HG02623 (cell line): ENCODE data around the gene HSD17B3.
"Not testable (repeated sequence)": the region's sequence is repeated elsewhere in the genome, so short reads cannot be mapped to it uniquely, and the experiment has no call there.

ENCODE experiments used
- ATAC-seq: cut with Tn5 transposase; IDR thresholded peaks from one replicate; pipeline ENCODE4 v1.9.1; 2021; ENCODE audit warnings: moderate library complexity; ENCODE audit not compliant: unreplicated experiment

Gene HSD17B3

DNA sequence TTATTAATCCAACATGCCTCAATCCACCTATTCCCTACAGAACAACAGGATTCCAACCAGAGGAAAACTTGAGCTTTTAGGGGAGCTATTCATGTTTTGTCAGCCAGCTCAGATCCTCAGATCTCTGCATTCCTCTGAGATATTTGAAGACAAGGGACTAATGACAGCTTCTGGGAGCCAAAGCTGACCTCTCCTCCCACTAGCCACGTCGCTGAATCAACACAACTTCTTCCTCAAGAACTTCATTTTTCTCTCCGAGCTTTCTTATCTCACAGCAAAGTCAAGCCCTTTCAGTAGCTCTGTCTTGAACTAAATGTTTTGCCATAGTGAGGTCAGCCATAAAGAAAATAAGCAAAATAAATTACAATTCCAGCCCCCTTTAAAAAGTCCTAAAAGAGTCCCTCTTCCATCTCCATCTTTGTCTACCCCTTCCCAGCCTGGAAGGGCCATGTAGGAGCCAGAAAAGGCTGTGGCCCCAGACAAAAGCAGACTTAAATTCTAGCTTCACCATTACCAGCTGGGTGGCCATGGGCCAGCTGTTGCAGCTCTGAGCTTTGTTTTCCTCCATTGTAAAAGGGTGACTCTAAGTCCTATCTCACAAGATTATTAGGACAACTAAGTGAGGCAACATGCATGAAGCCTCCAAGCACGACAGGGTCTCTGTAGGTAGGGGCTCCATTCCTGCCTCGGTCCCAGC lies 65.0 kb downstream of the HSD17B3 start:
- ATAC-seq, result no peak

DNA sequence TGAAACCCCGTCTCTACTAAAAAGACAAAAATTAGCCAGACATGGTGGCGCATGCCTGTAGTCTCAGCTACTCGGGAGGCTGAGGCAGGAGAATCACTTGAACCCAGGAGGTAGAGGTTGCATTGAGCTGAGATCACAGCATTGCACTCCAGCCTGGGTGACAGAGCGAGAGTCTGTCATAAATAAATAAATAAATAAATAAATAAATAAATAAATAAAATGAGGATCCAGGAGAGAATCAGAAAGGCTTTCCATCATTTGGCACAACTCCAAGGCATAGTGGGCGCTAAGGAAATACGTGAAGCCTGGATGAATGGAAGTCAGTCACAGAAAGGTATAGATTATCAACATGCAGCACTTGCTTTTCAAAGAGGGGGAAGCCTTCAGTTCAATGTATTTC lies 65.6 kb downstream of the HSD17B3 start:
- not testable (repeated sequence) for ATAC-seq

- ATAC-seq, result no peak
Measured at GRCh38 chr9:96232539-96233241, 69.3 kb downstream of the HSD17B3 start.

DNA sequence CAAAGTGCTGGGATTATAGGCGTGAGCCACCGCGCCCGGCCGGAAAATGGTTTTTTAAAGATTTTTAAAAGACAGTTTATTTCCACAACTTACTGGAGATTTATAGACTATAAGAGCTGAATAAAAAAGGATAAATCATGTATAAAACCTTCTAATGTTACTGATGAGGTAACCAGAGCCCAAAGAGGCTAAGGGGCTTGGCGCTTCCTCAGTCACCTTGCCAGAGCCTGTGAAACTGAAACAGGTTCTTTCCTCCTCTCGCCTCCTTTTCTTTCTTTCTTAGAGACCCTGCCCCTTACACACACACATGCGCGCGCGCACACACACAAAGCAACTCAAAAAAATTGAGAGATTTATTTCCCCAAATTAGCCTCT lies 69.8 kb downstream of the HSD17B3 start:
- no peak for ATAC-seq

DNA sequence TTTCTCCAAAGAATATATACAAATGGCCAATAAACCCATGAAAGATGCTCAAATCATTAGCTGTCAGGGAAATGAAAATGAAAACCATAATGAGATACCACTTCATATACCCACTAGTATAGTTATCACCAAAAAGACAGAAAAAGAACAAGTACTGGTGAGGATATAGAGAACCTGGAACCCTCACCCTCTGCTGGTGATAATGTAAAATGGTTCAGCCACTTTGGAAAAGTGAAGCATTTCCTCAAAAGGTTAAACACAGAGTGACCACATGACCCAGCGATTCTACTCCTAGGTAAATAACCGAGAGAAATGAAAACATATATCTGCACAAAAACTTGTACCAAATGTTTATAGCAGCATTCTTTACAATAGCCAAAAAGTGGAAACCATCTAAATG lies 72.0 kb downstream of the HSD17B3 start:
- no peak for ATAC-seq

- no peak for ATAC-seq
Measured at GRCh38 chr9:96222132-96222531, 79.8 kb downstream of the HSD17B3 start.

DNA sequence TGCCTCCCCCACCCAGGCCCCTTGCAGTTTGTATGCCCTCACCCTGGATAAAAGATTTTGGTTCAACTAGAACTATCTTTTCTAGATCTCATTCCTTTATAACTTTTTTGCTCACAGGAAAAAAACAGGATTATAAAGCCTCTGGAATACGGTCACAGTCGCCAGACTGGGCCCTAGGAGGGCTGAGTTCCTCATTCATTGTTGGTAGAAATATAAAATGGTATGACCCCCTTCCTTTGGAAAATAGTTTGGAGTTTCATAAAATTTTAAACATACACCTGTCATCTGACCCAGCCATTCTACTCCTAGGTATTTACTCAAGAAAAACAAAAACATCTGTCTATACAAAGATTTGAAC lies 82.1 kb downstream of the HSD17B3 start:
- no peak for ATAC-seq

DNA sequence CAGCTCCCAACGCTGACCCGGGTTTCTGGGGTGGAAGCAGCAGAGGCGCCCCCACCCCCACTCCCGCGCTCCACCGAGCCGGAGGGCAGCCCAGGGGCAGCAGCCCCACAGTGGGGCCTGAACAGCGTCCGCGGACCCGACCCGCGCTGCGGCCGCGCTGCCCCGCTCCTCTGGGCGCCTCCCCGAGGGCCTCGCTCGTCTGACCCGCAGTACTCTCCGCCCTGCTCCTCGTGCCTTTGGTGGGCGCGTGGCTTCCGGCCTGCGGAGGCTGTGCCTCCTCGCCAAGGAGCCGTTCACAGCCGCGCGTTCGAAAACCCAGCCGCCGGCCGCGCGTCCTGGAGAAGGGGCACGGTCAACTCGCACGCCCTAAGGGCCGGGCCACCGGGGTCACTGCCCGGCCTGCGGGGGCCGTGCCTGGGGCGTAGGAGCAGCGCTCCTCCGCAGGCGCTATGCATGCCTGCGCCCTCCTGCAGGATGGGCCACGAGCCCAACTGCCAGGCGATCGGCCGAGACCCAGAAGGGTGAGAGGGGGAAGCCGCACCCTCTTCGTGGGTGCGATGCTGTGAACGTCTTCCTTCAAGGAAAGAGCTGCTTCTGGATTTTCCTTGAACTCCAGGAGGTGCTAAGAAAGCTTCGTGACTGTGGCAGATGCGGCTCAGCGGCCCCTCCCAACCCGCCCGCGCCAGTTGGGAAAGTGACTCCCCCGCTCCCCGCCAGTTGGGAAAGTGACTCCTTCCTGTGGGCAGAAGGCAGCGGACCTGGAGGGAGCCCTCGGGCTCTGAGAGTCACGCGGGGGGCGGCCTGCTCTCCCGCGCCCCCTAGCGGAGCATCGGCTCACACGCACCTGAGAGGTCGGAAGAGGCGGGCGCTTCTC lies 82.7 kb downstream of the HSD17B3 start:
- no peak for ATAC-seq

DNA sequence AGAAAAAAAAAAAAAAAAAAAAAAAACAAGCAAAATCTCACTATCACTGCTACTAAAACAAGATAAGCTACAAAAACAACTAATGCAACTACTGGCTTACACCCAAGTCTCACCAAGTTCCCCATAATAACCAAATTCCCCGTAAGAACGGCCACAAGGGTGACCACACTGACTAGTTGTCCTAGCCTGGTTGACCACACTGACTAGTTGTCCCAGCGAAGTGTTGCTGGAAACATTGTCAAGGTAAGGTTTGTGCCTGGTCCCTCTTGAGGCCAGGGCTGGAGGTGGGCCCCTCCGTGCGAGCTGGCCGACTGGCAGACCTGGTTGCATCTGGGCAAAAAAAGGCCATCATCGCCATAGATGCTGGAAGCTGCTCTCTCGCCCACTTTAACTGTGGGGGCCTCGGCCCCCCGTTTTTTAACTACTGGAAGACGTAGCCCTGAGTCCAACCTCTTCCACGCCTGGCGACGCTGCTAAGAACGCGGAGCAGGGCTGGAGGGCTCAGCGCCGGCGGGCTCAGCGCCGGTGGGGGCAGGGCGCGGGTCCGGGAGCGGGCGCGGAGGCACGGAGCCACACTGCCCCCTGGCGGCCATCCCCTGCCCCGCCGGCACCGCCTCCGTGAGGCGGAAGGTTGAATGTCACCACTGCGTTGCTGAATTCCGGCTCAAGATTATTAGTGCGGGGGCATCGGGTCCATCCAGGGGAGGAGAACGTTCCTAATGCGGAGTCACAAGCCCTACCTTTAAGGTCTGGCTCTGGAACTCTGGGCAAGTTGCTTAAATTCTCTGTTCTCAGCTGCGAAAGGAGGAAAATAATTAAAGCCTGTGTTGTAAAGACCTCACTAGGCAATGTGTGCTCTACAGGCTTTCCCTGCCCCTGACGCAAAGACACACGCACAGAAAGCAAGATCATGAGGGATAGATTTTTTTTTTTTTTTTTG lies 84.0 kb downstream of the HSD17B3 start:
- ATAC-seq, result peak; percentile 68

- ATAC-seq, result no peak
Measured at GRCh38 chr9:96217294-96217707, 84.7 kb downstream of the HSD17B3 start.

DNA sequence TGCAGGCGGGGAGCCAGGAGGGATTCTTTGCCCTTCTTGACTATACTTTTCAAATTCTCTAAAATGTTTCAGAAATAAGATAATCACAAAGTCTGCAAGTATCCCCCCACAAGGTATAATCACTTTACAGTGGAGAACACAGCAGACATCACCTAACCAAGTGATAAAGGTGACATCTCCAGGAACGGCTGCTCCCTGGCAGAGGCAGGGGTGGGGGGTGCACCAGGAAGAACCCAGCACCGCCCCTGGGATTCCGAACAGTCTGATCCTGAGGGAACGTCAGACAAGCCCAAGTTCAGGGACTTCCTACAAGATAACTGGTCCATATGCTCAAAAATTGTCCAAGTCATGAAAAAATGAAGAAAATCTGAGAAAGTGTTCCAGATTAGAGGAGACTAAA lies 85.4 kb downstream of the HSD17B3 start:
- no peak for ATAC-seq

- no peak for ATAC-seq
Measured at GRCh38 chr9:96215841-96216240, 86.1 kb downstream of the HSD17B3 start.

GRCh38 chr9:96214635-96215034 lies 87.3 kb downstream of the HSD17B3 start:
- no peak for ATAC-seq

- no peak for ATAC-seq
Measured at GRCh38 chr9:96209407-96210271, 92.3 kb downstream of the HSD17B3 start.

DNA sequence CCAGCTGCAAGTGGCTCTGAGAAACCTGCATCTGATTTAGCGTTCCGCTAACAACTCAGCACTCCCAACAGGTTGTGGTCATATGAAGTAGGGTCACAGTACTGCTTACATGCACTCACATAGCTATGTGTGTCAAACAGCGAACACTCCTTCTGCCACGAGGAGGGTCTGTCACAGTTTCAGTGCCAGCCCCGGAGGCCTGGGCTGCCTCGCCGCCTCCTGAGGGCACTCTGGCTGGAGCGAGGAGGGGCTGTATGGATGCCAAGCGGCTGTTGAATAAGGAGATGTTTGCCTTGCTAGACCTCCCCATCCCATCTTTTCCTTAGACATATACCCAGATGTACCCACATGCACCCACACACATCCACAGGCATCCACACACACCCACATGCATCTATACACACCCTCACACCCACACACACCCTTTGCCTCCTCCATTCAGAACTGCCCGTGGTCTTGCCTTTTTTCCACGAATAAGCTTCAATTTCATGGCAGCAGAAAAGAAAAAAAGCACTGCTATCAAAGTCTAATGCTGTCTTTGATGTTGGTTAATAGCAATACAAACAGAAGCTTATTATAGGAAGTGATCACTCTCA lies 95.7 kb downstream of the HSD17B3 start:
- no peak for ATAC-seq

DNA sequence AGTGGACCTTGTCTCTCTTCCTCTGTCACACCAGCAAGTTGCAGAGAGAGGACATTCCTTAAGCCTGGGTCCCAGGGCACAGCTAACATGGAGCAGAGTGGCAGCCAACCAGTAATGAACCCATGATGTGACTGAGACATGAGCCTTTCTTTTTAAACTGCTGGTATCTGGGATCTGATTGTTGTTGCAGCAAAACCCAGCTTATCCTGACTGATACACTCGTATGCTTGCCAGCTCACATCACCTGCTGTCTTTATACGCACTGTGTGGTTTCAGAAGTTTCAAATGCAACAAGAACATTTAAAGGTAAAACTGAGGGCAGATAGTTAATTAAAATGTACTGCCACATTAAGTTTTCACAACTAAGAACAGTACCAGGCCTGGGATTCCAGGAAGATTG lies 97.1 kb downstream of the HSD17B3 start:
- no peak for ATAC-seq

- no peak for ATAC-seq
Measured at GRCh38 chr9:96203867-96204501, 98.0 kb downstream of the HSD17B3 start.

GRCh38 chr9:96202971-96203780 lies 98.8 kb downstream of the HSD17B3 start:
- ATAC-seq, result no peak
